ENCODE measurements around the gene PIP4K2B.
"Not testable (repeated sequence)": the region's sequence is repeated elsewhere in the genome, so short reads cannot be mapped to it uniquely, and the experiment has no call there.

PIP4K2B gene

GRCh38 chr17:38796451-38797157, 2.8 kb downstream of the PIP4K2B start:
- CTCF ChIA-PET: interaction anchor here (1.1 kb wide), 1 partner anchor 15 kb away, joined by 3 read pairs; no protein-coding TSS in a partner anchor
- TF ChIP-seq, protein P1, sequence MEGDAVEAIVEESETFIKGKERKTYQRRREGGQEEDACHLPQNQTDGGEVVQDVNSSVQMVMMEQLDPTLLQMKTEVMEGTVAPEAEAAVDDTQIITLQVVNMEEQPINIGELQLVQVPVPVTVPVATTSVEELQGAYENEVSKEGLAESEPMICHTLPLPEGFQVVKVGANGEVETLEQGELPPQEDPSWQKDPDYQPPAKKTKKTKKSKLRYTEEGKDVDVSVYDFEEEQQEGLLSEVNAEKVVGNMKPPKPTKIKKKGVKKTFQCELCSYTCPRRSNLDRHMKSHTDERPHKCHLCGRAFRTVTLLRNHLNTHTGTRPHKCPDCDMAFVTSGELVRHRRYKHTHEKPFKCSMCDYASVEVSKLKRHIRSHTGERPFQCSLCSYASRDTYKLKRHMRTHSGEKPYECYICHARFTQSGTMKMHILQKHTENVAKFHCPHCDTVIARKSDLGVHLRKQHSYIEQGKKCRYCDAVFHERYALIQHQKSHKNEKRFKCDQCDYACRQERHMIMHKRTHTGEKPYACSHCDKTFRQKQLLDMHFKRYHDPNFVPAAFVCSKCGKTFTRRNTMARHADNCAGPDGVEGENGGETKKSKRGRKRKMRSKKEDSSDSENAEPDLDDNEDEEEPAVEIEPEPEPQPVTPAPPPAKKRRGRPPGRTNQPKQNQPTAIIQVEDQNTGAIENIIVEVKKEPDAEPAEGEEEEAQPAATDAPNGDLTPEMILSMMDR (IDR thresholded peaks at IDR 0.05; ENCODE audit: control extremely low read depth, extremely low read depth, low read depth, missing control alignments): no peak
- no peak for DNase-seq (ENCODE audit: extremely low spot score)
- POLR2A ChIA-PET: no interaction called here

- CTCF ChIA-PET: no interaction called here
- POLR2A ChIA-PET: interaction anchor here (0.6 kb wide), 1 partner anchor 62 kb away, joined by 3 read pairs; no protein-coding TSS in a partner anchor
- TF ChIP-seq, protein P1 (IDR thresholded peaks at IDR 0.05; ENCODE audit: control extremely low read depth, extremely low read depth, low read depth, missing control alignments): no peak
- DNase-seq (ENCODE audit: extremely low spot score): no peak
These were observed 5.1 kb downstream of the PIP4K2B start for GRCh38 chr17:38794221-38794620.

GRCh38 chr17:38791162-38791561, 8.2 kb downstream of the PIP4K2B start:
- TF ChIP-seq, protein P1 (IDR thresholded peaks at IDR 0.05; ENCODE audit: control extremely low read depth, extremely low read depth, low read depth, missing control alignments): no peak
- POLR2A ChIA-PET: interaction anchor here (0.6 kb wide), 1 partner anchor 269 kb away, joined by 4 read pairs; no protein-coding TSS in a partner anchor
- CTCF ChIA-PET: no interaction called here
- DNase-seq (ENCODE audit: extremely low spot score): no peak

DNA sequence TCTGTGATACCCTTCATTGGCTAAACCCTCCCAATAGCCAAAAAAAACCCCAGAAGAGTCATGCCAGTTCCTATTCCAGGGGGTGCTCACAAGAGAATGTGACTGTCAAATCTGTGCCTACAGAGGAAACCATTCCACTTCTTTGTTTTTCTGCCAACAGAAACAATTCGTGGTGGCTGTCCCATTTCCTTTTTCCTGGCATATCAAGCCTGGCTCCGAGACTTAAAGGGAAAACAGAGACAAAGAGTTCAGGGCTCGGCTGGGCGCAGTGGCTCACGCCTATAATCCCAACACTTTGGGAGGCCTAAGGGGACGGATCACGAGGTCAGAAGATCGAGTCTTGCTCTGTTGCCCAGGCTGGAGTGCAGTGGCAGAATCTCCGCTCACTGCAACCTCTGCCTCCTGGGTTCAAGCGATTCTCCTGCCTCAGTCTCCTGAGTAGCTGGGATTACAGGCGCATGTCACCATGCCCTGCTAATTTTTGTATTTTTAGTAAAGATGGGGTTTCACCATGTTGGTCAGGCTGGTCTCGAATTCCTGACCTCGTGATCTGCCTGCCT, 9.1 kb downstream of the PIP4K2B start:
- CTCF ChIA-PET; DNase-seq (ENCODE audit: extremely low spot score); POLR2A ChIA-PET: not testable (repeated sequence)

- ChIA-PET CTCF (no interaction called here), POLR2A (no interaction called here)
- no peak for DNase-seq (ENCODE audit: extremely low spot score)
- TF ChIP-seq, protein P1 (IDR thresholded peaks at IDR 0.05; ENCODE audit: control extremely low read depth, extremely low read depth, low read depth, missing control alignments): no peak
These were observed 10.2 kb downstream of the PIP4K2B start for GRCh38 chr17:38789185-38789584.

- CTCF ChIA-PET: interaction anchor here (1.5 kb wide), 1 partner anchor 14 kb away, joined by 3 read pairs; no protein-coding TSS in a partner anchor
- POLR2A ChIA-PET: not testable (repeated sequence)
These were observed 11.4 kb downstream of the PIP4K2B start for GRCh38 chr17:38787999-38788398.

DNA sequence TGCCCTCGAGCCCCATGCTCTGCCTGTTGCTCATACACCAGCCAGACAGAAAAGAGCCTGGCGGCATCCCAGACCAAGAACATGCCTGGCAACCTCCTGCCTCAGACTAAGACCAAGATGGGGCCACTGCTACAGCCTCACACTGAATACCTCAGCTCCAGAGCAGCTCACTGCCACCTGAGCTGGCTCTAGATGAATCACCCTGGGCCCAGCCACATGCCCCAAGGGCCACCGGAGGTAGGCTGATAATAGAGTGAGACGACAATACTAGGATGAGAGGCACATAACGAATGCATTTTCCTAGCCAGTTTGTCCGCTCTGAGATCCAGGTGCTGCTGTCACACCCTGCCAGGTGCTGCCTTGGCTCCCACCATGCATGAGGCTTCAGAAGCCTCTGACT, 13.0 kb downstream of the PIP4K2B start:
- TF ChIP-seq, protein P1 (IDR thresholded peaks at IDR 0.05; ENCODE audit: control extremely low read depth, extremely low read depth, low read depth, missing control alignments): no peak
- ChIA-PET POLR2A (no interaction called here), CTCF (interaction anchor here (1.4 kb wide), 1 partner anchor 8 kb away, joined by 3 read pairs; no protein-coding TSS in a partner anchor)
- no peak for DNase-seq (ENCODE audit: extremely low spot score)

More at GRCh38 chr17:38787999-38788398, 11.4 kb downstream of the PIP4K2B start:
- not testable (repeated sequence) for DNase-seq (ENCODE audit: extremely low spot score)

Data from GM10248 (cell line).